PC-3 (cell line): ENCODE data around the gene AGAP1.

Source experiments
- CTCF ChIP-seq: fragments of 300-600 bp; sonication (generic); conservative IDR thresholded peaks from 2 replicates; pipeline ENCODE4 v1.5.1; 2017; ENCODE audit warnings: antibody characterized with exemption, low read depth, mild to moderate bottlenecking, low read length
- EZH2 ChIP-seq: fragments of 300-600 bp; sonication (generic); IDR thresholded peaks from one replicate; pipeline ENCODE4 v1.6.1; 2017; ENCODE audit warnings: antibody characterized with exemption, mild to moderate bottlenecking, low read length; ENCODE audit not compliant: unreplicated experiment
- EZH2phosphoT487 ChIP-seq: fragments of 300-600 bp; sonication (generic); IDR thresholded peaks from 2 replicates; pipeline ENCODE4 v1.6.1; 2018; ENCODE audit warnings: mild to moderate bottlenecking, antibody characterized with exemption, low read length, borderline replicate concordance

- TF ChIP-seq CTCF (no peak), EZH2 (no peak), EZH2phosphoT487 (no peak)
These were observed 361.2 kb downstream of the AGAP1 start for GRCh38 chr2:235855011-235855410.
